ENCODE results near the gene DMXL1. TPM values are rescaled to one million over a fixed set of nuclear protein-coding genes. Genes with fewer than 3 reads are reported as not detected.
A peak's percentile ranks its signal among the peaks of the same experiment; 100 is the strongest.

Gene DMXL1
- total and polyA plus RNA-seq, 2 experiments from 2014 or later, result 28.4 to 41.7 TPM

DNA sequence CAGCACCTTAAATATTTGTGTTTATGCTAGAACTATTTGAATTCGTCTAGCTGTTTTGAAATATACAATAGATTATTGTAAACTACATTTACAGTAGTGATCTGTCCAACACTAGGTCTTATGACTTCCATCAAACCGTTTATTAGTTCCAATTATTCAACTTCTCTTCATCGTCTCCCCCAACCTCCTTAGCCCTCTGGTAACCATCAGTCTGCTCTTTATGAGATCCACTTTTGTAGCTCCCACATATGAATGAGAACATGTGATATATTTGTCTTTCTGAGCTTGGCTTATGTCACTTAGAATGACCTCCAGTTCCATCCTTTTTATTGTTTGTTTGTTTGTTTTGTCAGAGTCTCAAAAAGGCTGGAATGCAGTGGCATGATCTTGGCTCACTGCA, 11.8 kb downstream of the DMXL1 start:
- Histone ChIP-seq H3K79me2 (replicated peaks; ENCODE audit: insufficient read depth) (peaks cover 88% of the 10 kb centered on the region), H3K4me3 (no peak overlapping the region), H2AFZ (no peak overlapping the region), H3K36me3 (ENCODE audit: insufficient read depth) (no peaks in the 10 kb centered on the region), H3K27me3 (ENCODE audit: insufficient read depth) (no peaks in the 10 kb centered on the region), H3K9me2 (ENCODE audit: insufficient read depth) (no peaks in the 10 kb centered on the region), H3K4me2 (no peak overlapping the region), H3K4me1 (ENCODE audit: insufficient read depth) (peaks cover 34% of the 10 kb centered on the region), H3F3A (replicated peaks; ENCODE audit: low read depth) (no peaks in the 10 kb centered on the region), H4K20me1 (replicated peaks; ENCODE audit: insufficient read depth) (no peaks in the 10 kb centered on the region), H3K27ac (ENCODE audit: low read depth) (no peak overlapping the region)
- H3K4me1 Mint-ChIP-seq, result peaks cover 41% of the 10 kb centered on the region
- ATAC-seq, result no peak
- H3K27me3 Mint-ChIP-seq (ENCODE audit: insufficient read depth, low read depth, poor library complexity), result peaks cover 5% of the 10 kb centered on the region
- H3K4me3 Mint-ChIP-seq, result no peak overlapping the region
- no peak for DNase-seq (ENCODE audit: low spot score)
- no peak for TF ChIP-seq STAT1 (IDR thresholded peaks at IDR 0.05; ENCODE audit: unreplicated experiment)
- TF ChIP-seq NANOG (IDR thresholded peaks at IDR 0.05; ENCODE audit: borderline replicate concordance), result no peak
- TF ChIP-seq JUNB (IDR thresholded peaks at IDR 0.05; ENCODE audit: unreplicated experiment), result no peak
- TF ChIP-seq, protein P1, sequence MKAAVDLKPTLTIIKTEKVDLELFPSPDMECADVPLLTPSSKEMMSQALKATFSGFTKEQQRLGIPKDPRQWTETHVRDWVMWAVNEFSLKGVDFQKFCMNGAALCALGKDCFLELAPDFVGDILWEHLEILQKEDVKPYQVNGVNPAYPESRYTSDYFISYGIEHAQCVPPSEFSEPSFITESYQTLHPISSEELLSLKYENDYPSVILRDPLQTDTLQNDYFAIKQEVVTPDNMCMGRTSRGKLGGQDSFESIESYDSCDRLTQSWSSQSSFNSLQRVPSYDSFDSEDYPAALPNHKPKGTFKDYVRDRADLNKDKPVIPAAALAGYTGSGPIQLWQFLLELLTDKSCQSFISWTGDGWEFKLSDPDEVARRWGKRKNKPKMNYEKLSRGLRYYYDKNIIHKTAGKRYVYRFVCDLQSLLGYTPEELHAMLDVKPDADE (IDR thresholded peaks at IDR 0.05), result no peak
- TF ChIP-seq, protein P2, sequence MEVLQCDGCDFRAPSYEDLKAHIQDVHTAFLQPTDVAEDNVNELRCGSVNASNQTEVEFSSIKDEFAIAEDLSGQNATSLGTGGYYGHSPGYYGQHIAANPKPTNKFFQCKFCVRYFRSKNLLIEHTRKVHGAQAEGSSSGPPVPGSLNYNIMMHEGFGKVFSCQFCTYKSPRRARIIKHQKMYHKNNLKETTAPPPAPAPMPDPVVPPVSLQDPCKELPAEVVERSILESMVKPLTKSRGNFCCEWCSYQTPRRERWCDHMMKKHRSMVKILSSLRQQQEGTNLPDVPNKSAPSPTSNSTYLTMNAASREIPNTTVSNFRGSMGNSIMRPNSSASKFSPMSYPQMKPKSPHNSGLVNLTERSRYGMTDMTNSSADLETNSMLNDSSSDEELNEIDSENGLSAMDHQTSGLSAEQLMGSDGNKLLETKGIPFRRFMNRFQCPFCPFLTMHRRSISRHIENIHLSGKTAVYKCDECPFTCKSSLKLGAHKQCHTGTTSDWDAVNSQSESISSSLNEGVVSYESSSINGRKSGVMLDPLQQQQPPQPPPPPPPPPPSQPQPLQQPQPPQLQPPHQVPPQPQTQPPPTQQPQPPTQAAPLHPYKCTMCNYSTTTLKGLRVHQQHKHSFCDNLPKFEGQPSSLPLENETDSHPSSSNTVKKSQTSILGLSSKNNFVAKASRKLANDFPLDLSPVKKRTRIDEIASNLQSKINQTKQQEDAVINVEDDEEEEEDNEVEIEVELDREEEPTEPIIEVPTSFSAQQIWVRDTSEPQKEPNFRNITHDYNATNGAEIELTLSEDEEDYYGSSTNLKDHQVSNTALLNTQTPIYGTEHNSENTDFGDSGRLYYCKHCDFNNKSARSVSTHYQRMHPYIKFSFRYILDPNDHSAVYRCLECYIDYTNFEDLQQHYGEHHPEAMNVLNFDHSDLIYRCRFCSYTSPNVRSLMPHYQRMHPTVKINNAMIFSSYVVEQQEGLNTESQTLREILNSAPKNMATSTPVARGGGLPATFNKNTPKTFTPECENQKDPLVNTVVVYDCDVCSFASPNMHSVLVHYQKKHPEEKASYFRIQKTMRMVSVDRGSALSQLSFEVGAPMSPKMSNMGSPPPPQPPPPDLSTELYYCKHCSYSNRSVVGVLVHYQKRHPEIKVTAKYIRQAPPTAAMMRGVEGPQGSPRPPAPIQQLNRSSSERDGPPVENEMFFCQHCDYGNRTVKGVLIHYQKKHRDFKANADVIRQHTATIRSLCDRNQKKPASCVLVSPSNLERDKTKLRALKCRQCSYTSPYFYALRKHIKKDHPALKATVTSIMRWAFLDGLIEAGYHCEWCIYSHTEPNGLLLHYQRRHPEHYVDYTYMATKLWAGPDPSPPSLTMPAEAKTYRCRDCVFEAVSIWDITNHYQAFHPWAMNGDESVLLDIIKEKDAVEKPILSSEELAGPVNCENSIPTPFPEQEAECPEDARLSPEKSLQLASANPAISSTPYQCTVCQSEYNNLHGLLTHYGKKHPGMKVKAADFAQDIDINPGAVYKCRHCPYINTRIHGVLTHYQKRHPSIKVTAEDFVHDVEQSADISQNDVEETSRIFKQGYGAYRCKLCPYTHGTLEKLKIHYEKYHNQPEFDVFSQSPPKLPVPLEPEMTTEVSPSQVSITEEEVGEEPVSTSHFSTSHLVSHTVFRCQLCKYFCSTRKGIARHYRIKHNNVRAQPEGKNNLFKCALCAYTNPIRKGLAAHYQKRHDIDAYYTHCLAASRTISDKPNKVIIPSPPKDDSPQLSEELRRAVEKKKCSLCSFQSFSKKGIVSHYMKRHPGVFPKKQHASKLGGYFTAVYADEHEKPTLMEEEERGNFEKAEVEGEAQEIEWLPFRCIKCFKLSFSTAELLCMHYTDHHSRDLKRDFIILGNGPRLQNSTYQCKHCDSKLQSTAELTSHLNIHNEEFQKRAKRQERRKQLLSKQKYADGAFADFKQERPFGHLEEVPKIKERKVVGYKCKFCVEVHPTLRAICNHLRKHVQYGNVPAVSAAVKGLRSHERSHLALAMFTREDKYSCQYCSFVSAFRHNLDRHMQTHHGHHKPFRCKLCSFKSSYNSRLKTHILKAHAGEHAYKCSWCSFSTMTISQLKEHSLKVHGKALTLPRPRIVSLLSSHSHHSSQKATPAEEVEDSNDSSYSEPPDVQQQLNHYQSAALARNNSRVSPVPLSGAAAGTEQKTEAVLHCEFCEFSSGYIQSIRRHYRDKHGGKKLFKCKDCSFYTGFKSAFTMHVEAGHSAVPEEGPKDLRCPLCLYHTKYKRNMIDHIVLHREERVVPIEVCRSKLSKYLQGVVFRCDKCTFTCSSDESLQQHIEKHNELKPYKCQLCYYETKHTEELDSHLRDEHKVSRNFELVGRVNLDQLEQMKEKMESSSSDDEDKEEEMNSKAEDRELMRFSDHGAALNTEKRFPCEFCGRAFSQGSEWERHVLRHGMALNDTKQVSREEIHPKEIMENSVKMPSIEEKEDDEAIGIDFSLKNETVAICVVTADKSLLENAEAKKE (CRISPR knock-in tag; IDR thresholded peaks at IDR 0.05), result no peak
- TF ChIP-seq, protein P3, sequence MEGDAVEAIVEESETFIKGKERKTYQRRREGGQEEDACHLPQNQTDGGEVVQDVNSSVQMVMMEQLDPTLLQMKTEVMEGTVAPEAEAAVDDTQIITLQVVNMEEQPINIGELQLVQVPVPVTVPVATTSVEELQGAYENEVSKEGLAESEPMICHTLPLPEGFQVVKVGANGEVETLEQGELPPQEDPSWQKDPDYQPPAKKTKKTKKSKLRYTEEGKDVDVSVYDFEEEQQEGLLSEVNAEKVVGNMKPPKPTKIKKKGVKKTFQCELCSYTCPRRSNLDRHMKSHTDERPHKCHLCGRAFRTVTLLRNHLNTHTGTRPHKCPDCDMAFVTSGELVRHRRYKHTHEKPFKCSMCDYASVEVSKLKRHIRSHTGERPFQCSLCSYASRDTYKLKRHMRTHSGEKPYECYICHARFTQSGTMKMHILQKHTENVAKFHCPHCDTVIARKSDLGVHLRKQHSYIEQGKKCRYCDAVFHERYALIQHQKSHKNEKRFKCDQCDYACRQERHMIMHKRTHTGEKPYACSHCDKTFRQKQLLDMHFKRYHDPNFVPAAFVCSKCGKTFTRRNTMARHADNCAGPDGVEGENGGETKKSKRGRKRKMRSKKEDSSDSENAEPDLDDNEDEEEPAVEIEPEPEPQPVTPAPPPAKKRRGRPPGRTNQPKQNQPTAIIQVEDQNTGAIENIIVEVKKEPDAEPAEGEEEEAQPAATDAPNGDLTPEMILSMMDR (conservative IDR thresholded peaks at IDR 0.05; ENCODE audit: low read depth in 2 of 2), result no peak
- TF ChIP-seq CREB1 (CRISPR knock-in tag; IDR thresholded peaks at IDR 0.05; ENCODE audit: low read depth), result no peak
- no peak for TF ChIP-seq EZH2phosphoT487 (IDR thresholded peaks at IDR 0.05; ENCODE audit: unreplicated experiment)
- no peak for TF ChIP-seq ZNF114 (CRISPR knock-in tag; IDR thresholded peaks at IDR 0.05)
- no peak for TF ChIP-seq ZNF331 (CRISPR knock-in tag; IDR thresholded peaks at IDR 0.05; ENCODE audit: low read depth)
- TF ChIP-seq, protein P4, sequence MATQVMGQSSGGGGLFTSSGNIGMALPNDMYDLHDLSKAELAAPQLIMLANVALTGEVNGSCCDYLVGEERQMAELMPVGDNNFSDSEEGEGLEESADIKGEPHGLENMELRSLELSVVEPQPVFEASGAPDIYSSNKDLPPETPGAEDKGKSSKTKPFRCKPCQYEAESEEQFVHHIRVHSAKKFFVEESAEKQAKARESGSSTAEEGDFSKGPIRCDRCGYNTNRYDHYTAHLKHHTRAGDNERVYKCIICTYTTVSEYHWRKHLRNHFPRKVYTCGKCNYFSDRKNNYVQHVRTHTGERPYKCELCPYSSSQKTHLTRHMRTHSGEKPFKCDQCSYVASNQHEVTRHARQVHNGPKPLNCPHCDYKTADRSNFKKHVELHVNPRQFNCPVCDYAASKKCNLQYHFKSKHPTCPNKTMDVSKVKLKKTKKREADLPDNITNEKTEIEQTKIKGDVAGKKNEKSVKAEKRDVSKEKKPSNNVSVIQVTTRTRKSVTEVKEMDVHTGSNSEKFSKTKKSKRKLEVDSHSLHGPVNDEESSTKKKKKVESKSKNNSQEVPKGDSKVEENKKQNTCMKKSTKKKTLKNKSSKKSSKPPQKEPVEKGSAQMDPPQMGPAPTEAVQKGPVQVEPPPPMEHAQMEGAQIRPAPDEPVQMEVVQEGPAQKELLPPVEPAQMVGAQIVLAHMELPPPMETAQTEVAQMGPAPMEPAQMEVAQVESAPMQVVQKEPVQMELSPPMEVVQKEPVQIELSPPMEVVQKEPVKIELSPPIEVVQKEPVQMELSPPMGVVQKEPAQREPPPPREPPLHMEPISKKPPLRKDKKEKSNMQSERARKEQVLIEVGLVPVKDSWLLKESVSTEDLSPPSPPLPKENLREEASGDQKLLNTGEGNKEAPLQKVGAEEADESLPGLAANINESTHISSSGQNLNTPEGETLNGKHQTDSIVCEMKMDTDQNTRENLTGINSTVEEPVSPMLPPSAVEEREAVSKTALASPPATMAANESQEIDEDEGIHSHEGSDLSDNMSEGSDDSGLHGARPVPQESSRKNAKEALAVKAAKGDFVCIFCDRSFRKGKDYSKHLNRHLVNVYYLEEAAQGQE (IDR thresholded peaks at IDR 0.05; ENCODE audit: unreplicated experiment), result no peak
- TF ChIP-seq POLR2AphosphoS5 (IDR thresholded peaks at IDR 0.05; ENCODE audit: low read depth), result no peak
- TF ChIP-seq EZH2 (IDR thresholded peaks at IDR 0.05; ENCODE audit: low read depth, unreplicated experiment), result no peak
- H3K9me3 Mint-ChIP-seq, result peaks cover 13% of the 10 kb centered on the region
- H3K36me3 Mint-ChIP-seq (ENCODE audit: low read depth), result peaks cover 39% of the 10 kb centered on the region
- H3K27ac Mint-ChIP-seq, result peak overlapping the region; percentile 18; the same call in 1 of the 2 replicates
